IPS-NIHi11 (cell line): ENCODE measurements around the gene DNAJC5G.
A peak's percentile ranks its signal among the peaks of the same experiment; 100 is the strongest.
"Not testable (repeated sequence)": the region's sequence is repeated elsewhere in the genome, so short reads cannot be mapped to it uniquely, and the experiment has no call there.

Source experiments
- DNase-seq: peaks from one replicate; pipeline ENCODE4 v3.0.0; 2012; ENCODE audit warnings: mixed read lengths, low spot score

Gene DNAJC5G

GRCh38 chr2:27255187-27255586 lies 20.0 kb upstream of the DNAJC5G start:
- peak; percentile 6 for DNase-seq

- DNase-seq, result no peak
Measured at GRCh38 chr2:27255660-27256059, 19.6 kb upstream of the DNAJC5G start.

GRCh38 chr2:27256855-27257454 lies 18.3 kb upstream of the DNAJC5G start:
- DNase-seq, result no peak

GRCh38 chr2:27258051-27258450 lies 17.2 kb upstream of the DNAJC5G start:
- no peak for DNase-seq

- DNase-seq, result peak; percentile 12
Measured at GRCh38 chr2:27261241-27261925, 13.8 kb upstream of the DNAJC5G start.

- no peak for DNase-seq
Measured at GRCh38 chr2:27261926-27262298, 13.3 kb upstream of the DNAJC5G start.

GRCh38 chr2:27262379-27263286 lies 12.6 kb upstream of the DNAJC5G start, which contains the start of gene SLC30A3:
TSS of gene SLC30A3 (minus strand) at chr2:27263047. CDS start at chr2:27262906, 141 bp downstream.
- DNase-seq, result peak; percentile 85

- DNase-seq, result peak; percentile 43
Measured at GRCh38 chr2:27263287-27264252, 11.7 kb upstream of the DNAJC5G start.

- DNase-seq, result peak; percentile 60
Measured at GRCh38 chr2:27264253-27264752, 10.9 kb upstream of the DNAJC5G start.

- DNase-seq, result peak; percentile 96
Measured at GRCh38 chr2:27264753-27265535, 10.3 kb upstream of the DNAJC5G start.

- no peak for DNase-seq
Measured at GRCh38 chr2:27265536-27265870, 9.7 kb upstream of the DNAJC5G start.

GRCh38 chr2:27268296-27268695 lies 6.9 kb upstream of the DNAJC5G start:
- DNase-seq, result not testable (repeated sequence)

GRCh38 chr2:27270131-27270530 lies 5.1 kb upstream of the DNAJC5G start:
- no peak for DNase-seq

- no peak for DNase-seq
Measured at GRCh38 chr2:27270670-27271069, 4.6 kb upstream of the DNAJC5G start.

GRCh38 chr2:27271631-27272340 lies 3.4 kb upstream of the DNAJC5G start:
- no peak for DNase-seq

GRCh38 chr2:27272537-27273522 lies 2.4 kb upstream of the DNAJC5G start:
- not testable (repeated sequence) for DNase-seq

GRCh38 chr2:27278010-27278409 lies 2.8 kb downstream of the DNAJC5G start:
- DNase-seq, result no peak

- no peak for DNase-seq
Measured at GRCh38 chr2:27280826-27281225, 5.6 kb downstream of the DNAJC5G start.

GRCh38 chr2:27281442-27281841 lies 6.2 kb downstream of the DNAJC5G start:
- no peak for DNase-seq
